Liver (tissue), 9 donors: ENCODE results near the gene FAH. TPM values are rescaled to one million over a fixed set of nuclear protein-coding genes. Genes with fewer than 3 reads are reported as not detected.

Source experiments
- DNase-seq: peaks from one replicate; pipeline ENCODE4 v3.0.0-alpha.2; 2017; ENCODE audit warnings: low spot score
- H3K27ac ChIP-seq, 2 donors: one replicate each; pipeline ENCODE4 v1.7.0; 2013; ENCODE audit warnings: inconsistent platforms in 2 of 2, low read length in 2 of 2, control low read depth in 1 of 2, low read depth in 1 of 2, mild to moderate bottlenecking in 1 of 2
- H3K27me3 ChIP-seq, 4 donors: one replicate each; pipeline versions ENCODE4 v1.6.1 to v1.7.0; 2013; ENCODE audit warnings: low read length in 3 of 4, inconsistent platforms in 1 of 4, mild to moderate bottlenecking in 1 of 4, moderate library complexity in 1 of 4; ENCODE audit not compliant: control insufficient read depth in 4 of 4, insufficient read depth in 4 of 4
- H3K36me3 ChIP-seq, 4 donors: one replicate each; pipeline versions ENCODE4 v1.6.1 to v1.7.0; 2013; ENCODE audit warnings: low read length in 3 of 4, mild to moderate bottlenecking in 3 of 4, low read depth in 1 of 4, moderate library complexity in 1 of 4; ENCODE audit not compliant: control insufficient read depth in 4 of 4, insufficient read depth in 3 of 4
- H3K4me1 ChIP-seq, 4 donors: one replicate each; pipeline versions ENCODE4 v1.6.1 to v1.7.0; 2013; ENCODE audit warnings: low read length in 3 of 4, mild to moderate bottlenecking in 3 of 4, moderate library complexity in 1 of 4; ENCODE audit not compliant: control insufficient read depth in 4 of 4, insufficient read depth in 4 of 4
- H3K4me3 ChIP-seq, 3 donors: one replicate each; pipeline versions ENCODE4 v1.6.1 to v1.7.0; 2013; ENCODE audit warnings: low read length in 3 of 3, control low read depth in 1 of 3, low read depth in 1 of 3, mild to moderate bottlenecking in 1 of 3
- H3K9ac ChIP-seq, 2 donors: one replicate each; pipeline ENCODE4 v1.7.0; 2013; ENCODE audit warnings: low read length in 2 of 2, mild to moderate bottlenecking in 2 of 2, moderate library complexity in 2 of 2, control low read depth in 1 of 2, low read depth in 1 of 2
- H3K9me3 ChIP-seq, 4 donors: one replicate each; pipeline versions ENCODE4 v1.6.1 to v1.7.0; 2013; ENCODE audit warnings: low read length in 3 of 4; ENCODE audit not compliant: control insufficient read depth in 4 of 4
- CTCF ChIP-seq: fragments of 150-350 bp; IDR thresholded peaks from 2 replicates; pipeline ENCODE4 v1.5.1; 2017; ENCODE audit warnings: improper control_type of control experiment, low read depth, low read length; ENCODE audit not compliant: missing input control
- EGR1 ChIP-seq, 2 donors: IDR thresholded peaks; 2 replicates each; pipeline ENCODE4 v1.6.1; 2016 to 2018; ENCODE audit warnings: antibody characterized with exemption in 2 of 2, low read depth in 2 of 2
- FOXA2 ChIP-seq: IDR thresholded peaks from 2 replicates; pipeline ENCODE4 v1.6.1; 2016; ENCODE audit warnings: antibody characterized with exemption
- HNF4A ChIP-seq, 2 donors: conservative IDR thresholded peaks; 2 replicates each; pipeline ENCODE4 v1.6.1; 2016; ENCODE audit warnings: antibody characterized with exemption in 2 of 2, mild to moderate bottlenecking in 2 of 2
- HNF4G ChIP-seq: IDR thresholded peaks from 2 replicates; pipeline ENCODE4 v1.6.1; 2016; ENCODE audit warnings: antibody characterized with exemption
- JUND ChIP-seq, 2 donors: IDR thresholded peaks; 2 replicates each; pipeline ENCODE4 v1.6.1; 2016; ENCODE audit warnings: antibody characterized with exemption in 2 of 2
- MAX ChIP-seq: IDR thresholded peaks from 2 replicates; pipeline ENCODE4 v1.6.1; 2016; ENCODE audit warnings: antibody characterized with exemption
- NR2F2 ChIP-seq: IDR thresholded peaks from 2 replicates; pipeline ENCODE4 v1.6.1; 2016; ENCODE audit warnings: antibody characterized with exemption
- RAD21 ChIP-seq, 2 donors: IDR thresholded peaks; 2 replicates each; pipeline ENCODE4 v1.6.1; 2016; ENCODE audit warnings: antibody characterized with exemption in 2 of 2, mild to moderate bottlenecking in 2 of 2
- REST ChIP-seq: IDR thresholded peaks from 2 replicates; pipeline ENCODE4 v1.6.1; 2016; ENCODE audit warnings: antibody characterized with exemption, mild to moderate bottlenecking
- RXRA ChIP-seq, 2 donors: IDR thresholded peaks; 2 replicates each; pipeline ENCODE4 v1.6.1; 2017 to 2018; ENCODE audit warnings: antibody characterized with exemption in 2 of 2, mild to moderate bottlenecking in 1 of 2
- SP1 ChIP-seq: IDR thresholded peaks from 2 replicates; pipeline ENCODE4 v1.6.1; 2018; ENCODE audit warnings: antibody characterized with exemption, mild to moderate bottlenecking
- TAF1 ChIP-seq: conservative IDR thresholded peaks from 2 replicates; pipeline ENCODE4 v1.6.1; 2016; ENCODE audit warnings: antibody characterized with exemption, mild to moderate bottlenecking
- ZBTB33 ChIP-seq: IDR thresholded peaks from 2 replicates; pipeline ENCODE4 v1.6.1; 2016; ENCODE audit warnings: antibody characterized with exemption
- WGBS: extraction: QIAGEN DNeasy Blood & Tissue Kit; methylation state at CpG from one replicate; pipeline ENCODE4 v1.1.7; 2013; 5-methylcytosine and 5-hydroxymethylcytosine counted together
- polyA plus RNA-seq, 2 donors: library from polyadenylated mRNA; stranded (reverse) in 1 of 2; unstranded in 1 of 2; fragments of 200-250 nt in 1 of 2; fragments of >200 nt in 1 of 2; fragmentation: Nextera tagmentation in 1 of 2; extraction: Ambion mirVana in 1 of 2; gene quantifications; one replicate each; pipeline versions ENCODE4 v1.2.1 to v1.2.3, GENCODE V29; 2013 to 2015
- total RNA-seq, 2 donors: library from RNA; depleted of rRNA; stranded (reverse); fragments of >200 nt; gene quantifications; one replicate each; pipeline ENCODE4 v1.2.3, GENCODE V29; 2014
- donor health status: healthy.
- donor health status: healthy.
- donor health status: healthy.
- donor health status: healthy.
- donor health status: healthy.

FAH gene
- total and polyA plus RNA-seq, 4 donors, result 42.1 to 226 (median 186) TPM

- H3K4me1 ChIP-seq, result peaks cover 9 to 18% (median 12%) of the 10 kb centered on the region in 4 donors
Observed at GRCh38 chr15:80217327-80217900, 64.6 kb downstream of the FAH start.

More at GRCh38 chr15:80217327-80217900, 64.6 kb downstream of the FAH start:
- no peaks in the 10 kb centered on the region for H3K36me3 ChIP-seq
- TF ChIP-seq HNF4G (no peak), CTCF (no peak), RXRA (IDR thresholded peaks at IDR 0.05) (no peak), REST (no peak), HNF4A (conservative IDR thresholded peaks at IDR 0.05) (no peak), RAD21 (IDR thresholded peaks at IDR 0.05) (no peak), FOXA2 (no peak), MAX (no peak), SP1 (no peak), JUND (IDR thresholded peaks at IDR 0.05) (no peak), TAF1 (no peak), ZBTB33 (no peak), NR2F2 (no peak), EGR1 (IDR thresholded peaks at IDR 0.05; ENCODE audit: low read depth in 2 of 2) (no peak)
- no peaks in the 10 kb centered on the region for H3K9me3 ChIP-seq
- peak; percentile 25 for DNase-seq
- no peaks in the 10 kb centered on the region for H3K27me3 ChIP-seq
- no peak overlapping the region for H3K4me3 ChIP-seq
- no peak overlapping the region for H3K27ac ChIP-seq
- H3K9ac ChIP-seq, result no peak overlapping the region
- 94% methylated on average over 4 of the region's 4 CpGs for WGBS
